Kidney epithelial cell (primary cell): ENCODE measurements around the gene CLSTN2. TPM values are rescaled to one million over a fixed set of nuclear protein-coding genes. Genes with fewer than 3 reads are reported as not detected.

Experiments used
- DNase-seq: peaks from one replicate; pipeline ENCODE4 v3.0.0-alpha.2; 2010; ENCODE audit warnings: low read depth
- H3K27me3 ChIP-seq: 2 replicates; pipeline ENCODE4 v1.6.0; 2011; ENCODE audit warnings: low read length; ENCODE audit not compliant: control insufficient read depth, insufficient read depth
- H3K36me3 ChIP-seq: 2 replicates; pipeline ENCODE4 v1.5.1; 2011; ENCODE audit warnings: low read length; ENCODE audit not compliant: control insufficient read depth, insufficient read depth
- H3K4me3 ChIP-seq: 2 replicates; pipeline ENCODE4 v1.5.1; 2011; ENCODE audit warnings: low read depth, mild to moderate bottlenecking, control low read depth, low read length
- CTCF ChIP-seq: IDR thresholded peaks from 2 replicates; pipeline ENCODE4 v1.5.1; 2011; ENCODE audit warnings: mild to moderate bottlenecking, moderate library complexity, low read length, control low read depth, inconsistent platforms; ENCODE audit not compliant: insufficient read depth, poor library complexity, severe bottlenecking
- total RNA-seq: library from RNA; depleted of rRNA; stranded (reverse); fragments of >200 nt; gene quantifications from 2 replicates; pipeline ENCODE4 v1.2.3, GENCODE V29; 2015

CLSTN2 gene
- total RNA-seq, 1 donor from 2014 or later, result 10.9 TPM

DNA sequence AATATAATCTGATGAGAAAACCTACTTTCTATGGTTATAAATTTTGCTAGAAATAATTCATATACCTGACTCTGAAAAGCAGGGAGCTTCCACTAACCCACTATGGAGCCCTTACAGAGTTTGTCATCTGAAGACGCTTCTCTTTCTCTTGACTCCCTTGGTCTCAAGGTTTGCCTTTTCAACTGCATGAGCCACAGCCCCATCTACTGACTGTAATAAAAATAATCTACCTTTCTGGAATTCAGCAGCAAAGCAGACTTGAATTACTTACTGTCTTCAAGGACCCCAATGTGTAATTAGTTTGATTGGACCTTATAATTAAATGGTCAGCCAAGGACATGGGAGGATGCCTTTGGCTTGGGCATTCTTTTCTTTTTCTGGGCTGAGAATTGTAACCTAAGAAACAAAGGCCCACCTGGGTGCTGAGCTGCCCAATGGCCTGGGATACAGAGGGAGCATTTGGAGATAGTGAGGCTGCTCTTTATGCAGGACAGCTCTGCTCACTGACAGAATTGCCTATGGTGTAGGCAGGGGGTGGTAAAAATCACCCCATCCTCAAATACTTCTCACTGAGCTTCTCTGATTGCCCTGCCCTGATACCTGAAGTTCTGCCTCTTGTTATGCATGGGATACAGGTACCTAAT is 564.3 kb downstream of the CLSTN2 start:
- TF ChIP-seq CTCF, result peak; percentile 29
- no peak overlapping the region for H3K4me3 ChIP-seq
- no peak for DNase-seq
- no peaks in the 10 kb centered on the region for H3K27me3 ChIP-seq
- no peaks in the 10 kb centered on the region for H3K36me3 ChIP-seq

DNA sequence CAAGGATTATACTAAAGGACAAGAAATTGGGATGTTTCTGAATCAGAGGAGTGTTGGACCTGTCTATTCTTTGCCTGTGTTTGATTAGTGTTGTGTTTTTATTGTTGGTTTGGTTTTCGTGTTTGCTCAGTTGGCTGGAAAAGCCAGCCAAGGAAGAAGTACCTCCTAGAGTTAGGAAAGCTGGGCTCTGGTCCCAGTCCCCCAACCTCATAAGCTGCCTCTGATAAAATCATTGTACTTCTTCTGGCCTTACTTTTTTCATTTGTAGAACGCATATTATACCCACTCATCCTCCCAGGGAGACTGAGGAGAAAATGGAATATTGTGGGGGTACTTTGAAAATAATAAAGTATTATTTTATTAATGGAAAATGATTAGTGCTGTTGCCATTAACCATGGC is 565.5 kb downstream of the CLSTN2 start:
- no peak for TF ChIP-seq CTCF
- no peak for DNase-seq
- Histone ChIP-seq H3K36me3 (no peaks in the 10 kb centered on the region), H3K4me3 (no peak overlapping the region), H3K27me3 (no peaks in the 10 kb centered on the region)

- TF ChIP-seq CTCF, result no peak
- DNase-seq, result peak; percentile 29
- Histone ChIP-seq H3K27me3 (no peaks in the 10 kb centered on the region), H3K4me3 (no peak overlapping the region), H3K36me3 (no peaks in the 10 kb centered on the region)
These were observed 566.2 kb downstream of the CLSTN2 start for GRCh38 chr3:140501061-140501769.

DNA sequence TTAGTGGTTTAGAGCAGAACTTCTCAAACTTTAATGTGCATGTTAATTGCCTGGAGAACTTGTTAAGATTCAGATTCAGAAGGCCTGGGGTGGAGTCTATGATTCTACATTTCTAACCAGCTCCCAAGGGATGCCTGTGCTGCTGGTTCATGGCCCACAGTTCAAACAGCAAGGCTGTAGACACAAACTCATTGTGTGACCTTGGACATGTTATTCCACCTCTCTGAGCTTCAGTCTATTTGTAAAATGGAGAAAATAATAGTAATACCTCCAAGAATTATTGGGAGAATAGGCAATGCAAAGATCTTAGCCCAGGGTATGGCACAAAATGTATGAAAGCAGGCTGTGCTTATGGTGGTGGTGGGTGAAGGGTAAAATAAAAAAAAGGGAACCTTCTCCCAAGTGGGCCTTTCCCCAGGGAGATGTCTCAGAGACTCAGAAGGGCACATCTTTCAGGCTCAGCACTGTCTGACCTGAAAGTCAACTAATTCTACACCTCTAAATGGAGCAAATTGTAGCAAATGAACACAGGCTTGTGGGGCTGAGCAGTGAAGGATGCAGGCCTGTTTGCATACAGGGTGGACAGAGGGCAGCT is 566.9 kb downstream of the CLSTN2 start:
- Histone ChIP-seq H3K36me3 (no peaks in the 10 kb centered on the region), H3K27me3 (no peaks in the 10 kb centered on the region), H3K4me3 (no peak overlapping the region)
- no peak for TF ChIP-seq CTCF
- DNase-seq, result no peak

DNA sequence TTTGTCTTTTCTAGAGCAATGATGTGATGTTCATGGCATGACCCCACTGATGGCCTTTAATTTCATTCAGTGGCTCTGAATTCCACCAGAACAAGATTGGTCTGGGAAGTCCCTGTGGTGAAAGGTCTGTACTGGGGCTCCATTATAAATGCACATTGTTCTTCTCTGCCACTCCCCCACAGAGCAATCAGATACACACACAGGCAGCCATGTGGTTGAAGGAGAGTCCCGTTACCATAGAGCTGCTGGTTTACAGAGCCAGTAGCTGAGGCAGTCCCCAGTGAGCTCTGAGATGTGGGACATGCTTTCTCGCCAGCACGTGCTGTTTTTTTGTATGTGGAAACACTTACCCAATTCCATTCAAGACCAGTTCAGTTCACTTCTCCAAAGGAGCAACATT is 570.2 kb downstream of the CLSTN2 start:
- Histone ChIP-seq H3K27me3 (no peaks in the 10 kb centered on the region), H3K36me3 (no peaks in the 10 kb centered on the region), H3K4me3 (no peak overlapping the region)
- peak; percentile 69 for DNase-seq
- no peak for TF ChIP-seq CTCF
